ENCODE measurements around the gene MICU1. TPM values are rescaled to one million over a fixed set of nuclear protein-coding genes. Genes with fewer than 3 reads are reported as not detected.

Gene MICU1
- total and polyA plus RNA-seq, 2 experiments from 2014 or later: 27.5 to 52.3 TPM

GRCh38 chr10:72610466-72610865 lies 15.4 kb downstream of the MICU1 start:
- Mint-ChIP-seq H3K27ac (no peak overlapping the region), H3K4me3 (no peak overlapping the region), H3K27me3 (ENCODE audit: insufficient read depth, low read depth, poor library complexity) (no peaks in the 10 kb centered on the region), H3K9me3 (0 out of 3 replicates have a peak, but pooled peaks cover 3% of the 10 kb centered on the region), H3K4me1 (peaks cover under 1% of the 10 kb centered on the region; the same call in 1 of the 3 replicates), H3K36me3 (ENCODE audit: low read depth) (peaks cover 5% of the 10 kb centered on the region; the same call in 1 of the 3 replicates)
- Histone ChIP-seq H3F3A (replicated peaks; ENCODE audit: low read depth) (no peaks in the 10 kb centered on the region), H2AFZ (no peak overlapping the region), H3K9me2 (ENCODE audit: insufficient read depth) (no peaks in the 10 kb centered on the region), H3K36me3 (ENCODE audit: insufficient read depth) (no peaks in the 10 kb centered on the region), H3K79me2 (replicated peaks; ENCODE audit: insufficient read depth) (peaks cover 65% of the 10 kb centered on the region), H3K4me2 (no peak overlapping the region), H3K27me3 (ENCODE audit: insufficient read depth) (no peaks in the 10 kb centered on the region), H3K27ac (ENCODE audit: low read depth) (no peak overlapping the region), H3K4me3 (no peak overlapping the region), H3K4me1 (ENCODE audit: insufficient read depth) (no peaks in the 10 kb centered on the region), H4K20me1 (replicated peaks; ENCODE audit: insufficient read depth) (no peaks in the 10 kb centered on the region)
- ATAC-seq: no peak
- no peak for DNase-seq (ENCODE audit: low spot score)
- TF ChIP-seq, protein P1, sequence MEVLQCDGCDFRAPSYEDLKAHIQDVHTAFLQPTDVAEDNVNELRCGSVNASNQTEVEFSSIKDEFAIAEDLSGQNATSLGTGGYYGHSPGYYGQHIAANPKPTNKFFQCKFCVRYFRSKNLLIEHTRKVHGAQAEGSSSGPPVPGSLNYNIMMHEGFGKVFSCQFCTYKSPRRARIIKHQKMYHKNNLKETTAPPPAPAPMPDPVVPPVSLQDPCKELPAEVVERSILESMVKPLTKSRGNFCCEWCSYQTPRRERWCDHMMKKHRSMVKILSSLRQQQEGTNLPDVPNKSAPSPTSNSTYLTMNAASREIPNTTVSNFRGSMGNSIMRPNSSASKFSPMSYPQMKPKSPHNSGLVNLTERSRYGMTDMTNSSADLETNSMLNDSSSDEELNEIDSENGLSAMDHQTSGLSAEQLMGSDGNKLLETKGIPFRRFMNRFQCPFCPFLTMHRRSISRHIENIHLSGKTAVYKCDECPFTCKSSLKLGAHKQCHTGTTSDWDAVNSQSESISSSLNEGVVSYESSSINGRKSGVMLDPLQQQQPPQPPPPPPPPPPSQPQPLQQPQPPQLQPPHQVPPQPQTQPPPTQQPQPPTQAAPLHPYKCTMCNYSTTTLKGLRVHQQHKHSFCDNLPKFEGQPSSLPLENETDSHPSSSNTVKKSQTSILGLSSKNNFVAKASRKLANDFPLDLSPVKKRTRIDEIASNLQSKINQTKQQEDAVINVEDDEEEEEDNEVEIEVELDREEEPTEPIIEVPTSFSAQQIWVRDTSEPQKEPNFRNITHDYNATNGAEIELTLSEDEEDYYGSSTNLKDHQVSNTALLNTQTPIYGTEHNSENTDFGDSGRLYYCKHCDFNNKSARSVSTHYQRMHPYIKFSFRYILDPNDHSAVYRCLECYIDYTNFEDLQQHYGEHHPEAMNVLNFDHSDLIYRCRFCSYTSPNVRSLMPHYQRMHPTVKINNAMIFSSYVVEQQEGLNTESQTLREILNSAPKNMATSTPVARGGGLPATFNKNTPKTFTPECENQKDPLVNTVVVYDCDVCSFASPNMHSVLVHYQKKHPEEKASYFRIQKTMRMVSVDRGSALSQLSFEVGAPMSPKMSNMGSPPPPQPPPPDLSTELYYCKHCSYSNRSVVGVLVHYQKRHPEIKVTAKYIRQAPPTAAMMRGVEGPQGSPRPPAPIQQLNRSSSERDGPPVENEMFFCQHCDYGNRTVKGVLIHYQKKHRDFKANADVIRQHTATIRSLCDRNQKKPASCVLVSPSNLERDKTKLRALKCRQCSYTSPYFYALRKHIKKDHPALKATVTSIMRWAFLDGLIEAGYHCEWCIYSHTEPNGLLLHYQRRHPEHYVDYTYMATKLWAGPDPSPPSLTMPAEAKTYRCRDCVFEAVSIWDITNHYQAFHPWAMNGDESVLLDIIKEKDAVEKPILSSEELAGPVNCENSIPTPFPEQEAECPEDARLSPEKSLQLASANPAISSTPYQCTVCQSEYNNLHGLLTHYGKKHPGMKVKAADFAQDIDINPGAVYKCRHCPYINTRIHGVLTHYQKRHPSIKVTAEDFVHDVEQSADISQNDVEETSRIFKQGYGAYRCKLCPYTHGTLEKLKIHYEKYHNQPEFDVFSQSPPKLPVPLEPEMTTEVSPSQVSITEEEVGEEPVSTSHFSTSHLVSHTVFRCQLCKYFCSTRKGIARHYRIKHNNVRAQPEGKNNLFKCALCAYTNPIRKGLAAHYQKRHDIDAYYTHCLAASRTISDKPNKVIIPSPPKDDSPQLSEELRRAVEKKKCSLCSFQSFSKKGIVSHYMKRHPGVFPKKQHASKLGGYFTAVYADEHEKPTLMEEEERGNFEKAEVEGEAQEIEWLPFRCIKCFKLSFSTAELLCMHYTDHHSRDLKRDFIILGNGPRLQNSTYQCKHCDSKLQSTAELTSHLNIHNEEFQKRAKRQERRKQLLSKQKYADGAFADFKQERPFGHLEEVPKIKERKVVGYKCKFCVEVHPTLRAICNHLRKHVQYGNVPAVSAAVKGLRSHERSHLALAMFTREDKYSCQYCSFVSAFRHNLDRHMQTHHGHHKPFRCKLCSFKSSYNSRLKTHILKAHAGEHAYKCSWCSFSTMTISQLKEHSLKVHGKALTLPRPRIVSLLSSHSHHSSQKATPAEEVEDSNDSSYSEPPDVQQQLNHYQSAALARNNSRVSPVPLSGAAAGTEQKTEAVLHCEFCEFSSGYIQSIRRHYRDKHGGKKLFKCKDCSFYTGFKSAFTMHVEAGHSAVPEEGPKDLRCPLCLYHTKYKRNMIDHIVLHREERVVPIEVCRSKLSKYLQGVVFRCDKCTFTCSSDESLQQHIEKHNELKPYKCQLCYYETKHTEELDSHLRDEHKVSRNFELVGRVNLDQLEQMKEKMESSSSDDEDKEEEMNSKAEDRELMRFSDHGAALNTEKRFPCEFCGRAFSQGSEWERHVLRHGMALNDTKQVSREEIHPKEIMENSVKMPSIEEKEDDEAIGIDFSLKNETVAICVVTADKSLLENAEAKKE (CRISPR knock-in tag; IDR thresholded peaks at IDR 0.05): no peak
- TF ChIP-seq, protein P2, sequence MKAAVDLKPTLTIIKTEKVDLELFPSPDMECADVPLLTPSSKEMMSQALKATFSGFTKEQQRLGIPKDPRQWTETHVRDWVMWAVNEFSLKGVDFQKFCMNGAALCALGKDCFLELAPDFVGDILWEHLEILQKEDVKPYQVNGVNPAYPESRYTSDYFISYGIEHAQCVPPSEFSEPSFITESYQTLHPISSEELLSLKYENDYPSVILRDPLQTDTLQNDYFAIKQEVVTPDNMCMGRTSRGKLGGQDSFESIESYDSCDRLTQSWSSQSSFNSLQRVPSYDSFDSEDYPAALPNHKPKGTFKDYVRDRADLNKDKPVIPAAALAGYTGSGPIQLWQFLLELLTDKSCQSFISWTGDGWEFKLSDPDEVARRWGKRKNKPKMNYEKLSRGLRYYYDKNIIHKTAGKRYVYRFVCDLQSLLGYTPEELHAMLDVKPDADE (IDR thresholded peaks at IDR 0.05): no peak
- no peak for TF ChIP-seq EZH2 (IDR thresholded peaks at IDR 0.05; ENCODE audit: low read depth, unreplicated experiment)
- TF ChIP-seq, protein P3, sequence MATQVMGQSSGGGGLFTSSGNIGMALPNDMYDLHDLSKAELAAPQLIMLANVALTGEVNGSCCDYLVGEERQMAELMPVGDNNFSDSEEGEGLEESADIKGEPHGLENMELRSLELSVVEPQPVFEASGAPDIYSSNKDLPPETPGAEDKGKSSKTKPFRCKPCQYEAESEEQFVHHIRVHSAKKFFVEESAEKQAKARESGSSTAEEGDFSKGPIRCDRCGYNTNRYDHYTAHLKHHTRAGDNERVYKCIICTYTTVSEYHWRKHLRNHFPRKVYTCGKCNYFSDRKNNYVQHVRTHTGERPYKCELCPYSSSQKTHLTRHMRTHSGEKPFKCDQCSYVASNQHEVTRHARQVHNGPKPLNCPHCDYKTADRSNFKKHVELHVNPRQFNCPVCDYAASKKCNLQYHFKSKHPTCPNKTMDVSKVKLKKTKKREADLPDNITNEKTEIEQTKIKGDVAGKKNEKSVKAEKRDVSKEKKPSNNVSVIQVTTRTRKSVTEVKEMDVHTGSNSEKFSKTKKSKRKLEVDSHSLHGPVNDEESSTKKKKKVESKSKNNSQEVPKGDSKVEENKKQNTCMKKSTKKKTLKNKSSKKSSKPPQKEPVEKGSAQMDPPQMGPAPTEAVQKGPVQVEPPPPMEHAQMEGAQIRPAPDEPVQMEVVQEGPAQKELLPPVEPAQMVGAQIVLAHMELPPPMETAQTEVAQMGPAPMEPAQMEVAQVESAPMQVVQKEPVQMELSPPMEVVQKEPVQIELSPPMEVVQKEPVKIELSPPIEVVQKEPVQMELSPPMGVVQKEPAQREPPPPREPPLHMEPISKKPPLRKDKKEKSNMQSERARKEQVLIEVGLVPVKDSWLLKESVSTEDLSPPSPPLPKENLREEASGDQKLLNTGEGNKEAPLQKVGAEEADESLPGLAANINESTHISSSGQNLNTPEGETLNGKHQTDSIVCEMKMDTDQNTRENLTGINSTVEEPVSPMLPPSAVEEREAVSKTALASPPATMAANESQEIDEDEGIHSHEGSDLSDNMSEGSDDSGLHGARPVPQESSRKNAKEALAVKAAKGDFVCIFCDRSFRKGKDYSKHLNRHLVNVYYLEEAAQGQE (IDR thresholded peaks at IDR 0.05; ENCODE audit: unreplicated experiment): no peak
- TF ChIP-seq NANOG (IDR thresholded peaks at IDR 0.05; ENCODE audit: borderline replicate concordance): no peak
- TF ChIP-seq STAT1 (IDR thresholded peaks at IDR 0.05; ENCODE audit: unreplicated experiment): no peak
- TF ChIP-seq, protein P4, sequence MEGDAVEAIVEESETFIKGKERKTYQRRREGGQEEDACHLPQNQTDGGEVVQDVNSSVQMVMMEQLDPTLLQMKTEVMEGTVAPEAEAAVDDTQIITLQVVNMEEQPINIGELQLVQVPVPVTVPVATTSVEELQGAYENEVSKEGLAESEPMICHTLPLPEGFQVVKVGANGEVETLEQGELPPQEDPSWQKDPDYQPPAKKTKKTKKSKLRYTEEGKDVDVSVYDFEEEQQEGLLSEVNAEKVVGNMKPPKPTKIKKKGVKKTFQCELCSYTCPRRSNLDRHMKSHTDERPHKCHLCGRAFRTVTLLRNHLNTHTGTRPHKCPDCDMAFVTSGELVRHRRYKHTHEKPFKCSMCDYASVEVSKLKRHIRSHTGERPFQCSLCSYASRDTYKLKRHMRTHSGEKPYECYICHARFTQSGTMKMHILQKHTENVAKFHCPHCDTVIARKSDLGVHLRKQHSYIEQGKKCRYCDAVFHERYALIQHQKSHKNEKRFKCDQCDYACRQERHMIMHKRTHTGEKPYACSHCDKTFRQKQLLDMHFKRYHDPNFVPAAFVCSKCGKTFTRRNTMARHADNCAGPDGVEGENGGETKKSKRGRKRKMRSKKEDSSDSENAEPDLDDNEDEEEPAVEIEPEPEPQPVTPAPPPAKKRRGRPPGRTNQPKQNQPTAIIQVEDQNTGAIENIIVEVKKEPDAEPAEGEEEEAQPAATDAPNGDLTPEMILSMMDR (conservative IDR thresholded peaks at IDR 0.05; ENCODE audit: low read depth in 2 of 2): no peak
- no peak for TF ChIP-seq POLR2AphosphoS5 (IDR thresholded peaks at IDR 0.05; ENCODE audit: low read depth)
- no peak for TF ChIP-seq ZNF114 (CRISPR knock-in tag; IDR thresholded peaks at IDR 0.05)
- TF ChIP-seq JUNB (IDR thresholded peaks at IDR 0.05; ENCODE audit: unreplicated experiment): no peak
- no peak for TF ChIP-seq ZNF331 (CRISPR knock-in tag; IDR thresholded peaks at IDR 0.05; ENCODE audit: low read depth)
- no peak for TF ChIP-seq EZH2phosphoT487 (IDR thresholded peaks at IDR 0.05; ENCODE audit: unreplicated experiment)
- TF ChIP-seq CREB1 (CRISPR knock-in tag; IDR thresholded peaks at IDR 0.05; ENCODE audit: low read depth): no peak

Measured in GM23338 (cell line).